ENCODE data around the gene TLR6.
A peak's percentile ranks its signal among the peaks of the same experiment; 100 is the strongest.

Gene TLR6

GRCh38 chr4:38859501-38859900, 2.9 kb upstream of the TLR6 start:
- TF ChIP-seq CTCF (IDR thresholded peaks at IDR 0.05): no peak
- Histone ChIP-seq H3K4me3 (no peak overlapping the region), H3K27ac (no peak overlapping the region)
- no peak for DNase-seq (ENCODE audit: low spot score)

- DNase-seq (ENCODE audit: low spot score): no peak
- no peak for TF ChIP-seq CTCF (IDR thresholded peaks at IDR 0.05)
- Histone ChIP-seq H3K27ac (peak overlapping the region in 1 of 2 donors; percentile 70), H3K4me3 (no peak overlapping the region)
Observed at GRCh38 chr4:38858097-38858420, 1.4 kb upstream of the TLR6 start.

GRCh38 chr4:38857354-38858096, 908 bp upstream of the TLR6 start:
- DNase-seq (ENCODE audit: low spot score): peak; percentile 78
- Histone ChIP-seq H3K27ac (peak overlapping the region in 1 of 2 donors; percentile 70), H3K4me3 (peak overlapping the region; percentile 6)
- no peak for TF ChIP-seq CTCF (IDR thresholded peaks at IDR 0.05)

- Histone ChIP-seq H3K27ac (peak overlapping the region in 1 of 2 donors; percentile 58), H3K4me3 (peak overlapping the region; percentile 50)
- no peak for TF ChIP-seq CTCF (IDR thresholded peaks at IDR 0.05)
- DNase-seq (ENCODE audit: low spot score): no peak
Observed at GRCh38 chr4:38856046-38856445, 571 bp downstream of the TLR6 start.

GRCh38 chr4:38855466-38855865, 1.2 kb downstream of the TLR6 start:
- no peak for DNase-seq (ENCODE audit: low spot score)
- H3K27ac ChIP-seq: no peak overlapping the region
- no peak overlapping the region for H3K4me3 ChIP-seq
- TF ChIP-seq CTCF (IDR thresholded peaks at IDR 0.05): no peak

- no peak overlapping the region for H3K27ac ChIP-seq
- no peak for TF ChIP-seq CTCF (IDR thresholded peaks at IDR 0.05)
- no peak overlapping the region for H3K4me3 ChIP-seq
- DNase-seq (ENCODE audit: low spot score): no peak
Observed at GRCh38 chr4:38846015-38846414, 10.6 kb downstream of the TLR6 start.

GRCh38 chr4:38842994-38843393, 13.6 kb downstream of the TLR6 start:
- Histone ChIP-seq H3K27ac (no peak overlapping the region), H3K4me3 (no peak overlapping the region)
- DNase-seq (ENCODE audit: low spot score): no peak
- no peak for TF ChIP-seq CTCF (IDR thresholded peaks at IDR 0.05)

Data from coronary artery (tissue), 2 donors.